Activated T-helper 17 cell treated with anti-CD3 and anti-CD28 coated beads, Interleukin-2, amount 50 U/mL, for 72 hours (primary cell): ENCODE measurements around the gene NKD2. TPM values are rescaled to one million over a fixed set of nuclear protein-coding genes. Genes with fewer than 3 reads are reported as not detected.
"Not testable (repeated sequence)": the region's sequence is repeated elsewhere in the genome, so short reads cannot be mapped to it uniquely, and the experiment has no call there.

Experiments
- ATAC-seq: fragments of 150-1000 bp; cut with Tn5 transposase; replicated peaks from 2 replicates; pipeline ENCODE4 v1.10.0; 2021; ENCODE audit warnings: mild to moderate bottlenecking, moderate library complexity
- H3K27ac Mint-ChIP-seq: one replicate; pipeline ENCODE4 v1.8.0; 2022; ENCODE audit warnings: mixed read lengths
- H3K27me3 Mint-ChIP-seq: one replicate; pipeline ENCODE4 v1.8.0; 2022; ENCODE audit warnings: mixed read lengths
- H3K36me3 Mint-ChIP-seq: one replicate; pipeline ENCODE4 v1.8.0; 2022; ENCODE audit warnings: low read depth, mild to moderate bottlenecking, mixed read lengths
- H3K4me1 Mint-ChIP-seq: one replicate; pipeline ENCODE4 v1.8.0; 2022; ENCODE audit warnings: mixed read lengths
- H3K4me3 Mint-ChIP-seq: one replicate; pipeline ENCODE4 v1.8.0; 2022; ENCODE audit warnings: mild to moderate bottlenecking, mixed read lengths
- H3K9me3 Mint-ChIP-seq: one replicate; pipeline ENCODE4 v1.8.0; 2022; ENCODE audit warnings: mixed read lengths
- total RNA-seq, 2 donors: library from RNA; stranded (reverse); gene quantifications; one replicate each; pipeline ENCODE4 v1.2.3, GENCODE V29; 2022

The NKD2 gene
- total RNA-seq, 2 donors from 2014 or later = 0.37 to 1.2 TPM

GRCh38 chr5:966941-967340 is 41.7 kb upstream of the NKD2 start:
- H3K27ac Mint-ChIP-seq = no peak overlapping the region
- H3K9me3 Mint-ChIP-seq = no peaks in the 10 kb centered on the region
- no peak for ATAC-seq
- no peak overlapping the region for H3K4me3 Mint-ChIP-seq
- peaks cover 20% of the 10 kb centered on the region for H3K4me1 Mint-ChIP-seq
- no peaks in the 10 kb centered on the region for H3K36me3 Mint-ChIP-seq
- peaks cover 52% of the 10 kb centered on the region for H3K27me3 Mint-ChIP-seq

GRCh38 chr5:968881-969280 is 39.7 kb upstream of the NKD2 start:
- Mint-ChIP-seq H3K27me3 (peaks cover 60% of the 10 kb centered on the region), H3K4me1 (peaks cover 13% of the 10 kb centered on the region), H3K36me3 (no peaks in the 10 kb centered on the region), H3K4me3 (no peak overlapping the region), H3K27ac (no peak overlapping the region), H3K9me3 (no peaks in the 10 kb centered on the region)
- no peak for ATAC-seq

- no peak for ATAC-seq
- H3K4me3 Mint-ChIP-seq = no peak overlapping the region
- H3K9me3 Mint-ChIP-seq = no peaks in the 10 kb centered on the region
- no peaks in the 10 kb centered on the region for H3K36me3 Mint-ChIP-seq
- H3K4me1 Mint-ChIP-seq = peaks cover 10% of the 10 kb centered on the region
- peaks cover 56% of the 10 kb centered on the region for H3K27me3 Mint-ChIP-seq
- H3K27ac Mint-ChIP-seq = no peak overlapping the region
Measured at GRCh38 chr5:969408-969839, 39.2 kb upstream of the NKD2 start.

DNA sequence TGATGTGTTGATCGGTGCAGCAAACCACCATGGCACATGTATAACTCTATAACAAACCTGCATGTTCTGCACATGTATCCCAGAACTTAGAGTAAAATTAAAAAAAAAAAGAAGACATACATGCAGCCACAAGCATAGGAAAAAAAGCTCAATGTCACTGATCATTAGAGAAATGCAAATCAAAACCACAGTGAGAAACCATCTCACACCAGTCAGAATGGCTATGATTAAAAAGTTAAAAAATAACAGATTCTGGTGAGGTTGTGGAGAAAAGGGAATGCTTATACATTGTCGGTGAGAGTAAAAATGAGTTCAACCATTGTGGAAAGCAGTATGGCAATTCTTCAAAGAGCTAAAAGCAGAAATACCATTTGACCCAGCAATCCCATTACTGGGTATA is 36.0 kb upstream of the NKD2 start:
- ATAC-seq, H3K4me1 Mint-ChIP-seq, H3K9me3 Mint-ChIP-seq, H3K27ac Mint-ChIP-seq, H3K36me3 Mint-ChIP-seq, H3K4me3 Mint-ChIP-seq: not testable (repeated sequence)
- H3K27me3 Mint-ChIP-seq = peaks cover 41% of the 10 kb centered on the region

DNA sequence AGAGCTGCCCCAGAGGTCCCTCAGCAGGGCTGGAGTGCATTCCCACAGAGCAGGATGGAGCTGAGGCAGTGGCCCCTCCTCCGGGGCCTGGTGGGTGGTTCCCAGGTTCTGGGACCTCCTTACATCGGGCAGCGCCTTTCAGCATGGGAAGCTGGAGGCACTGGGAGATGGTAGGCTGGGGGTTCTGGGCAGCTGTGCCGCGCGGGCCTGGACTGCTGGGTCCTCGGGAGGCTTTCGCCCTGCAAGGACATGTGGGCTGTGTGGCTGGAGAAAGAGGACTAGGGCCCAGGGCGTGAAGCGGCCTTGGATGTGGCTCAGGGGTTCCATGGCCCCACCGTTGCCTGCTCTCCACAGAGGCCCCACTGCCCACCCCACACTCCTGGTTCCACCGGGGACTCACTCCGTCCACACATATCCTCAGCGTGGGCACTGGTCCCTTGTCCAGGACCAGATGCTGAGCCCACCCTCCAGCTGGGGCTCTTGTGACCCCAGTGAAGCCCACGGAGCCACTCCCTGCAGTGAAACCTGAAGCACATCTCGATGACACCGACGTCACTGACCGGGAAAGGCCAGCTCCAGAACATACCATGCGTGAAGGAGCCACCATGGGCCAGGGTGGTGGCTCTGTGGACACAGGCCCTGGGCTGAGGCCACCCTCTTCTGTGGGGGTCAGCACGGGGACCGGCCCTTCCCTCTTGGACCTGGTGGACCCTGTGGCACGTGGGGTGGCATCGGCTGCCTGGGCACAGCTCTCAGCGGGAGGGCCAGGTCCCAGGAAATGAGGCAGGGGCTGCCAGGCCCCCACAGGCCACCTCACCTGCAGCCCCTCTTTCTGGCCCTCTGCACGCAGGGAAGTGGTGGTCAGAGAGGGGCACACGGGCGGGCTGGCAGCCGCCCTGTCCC is 31.5 kb upstream of the NKD2 start:
- no peak overlapping the region for H3K27ac Mint-ChIP-seq
- no peak for ATAC-seq
- peaks cover 19% of the 10 kb centered on the region for H3K27me3 Mint-ChIP-seq
- no peak overlapping the region for H3K4me3 Mint-ChIP-seq
- no peaks in the 10 kb centered on the region for H3K4me1 Mint-ChIP-seq
- H3K36me3 Mint-ChIP-seq = no peaks in the 10 kb centered on the region
- H3K9me3 Mint-ChIP-seq = no peaks in the 10 kb centered on the region

- Mint-ChIP-seq H3K4me1 (no peaks in the 10 kb centered on the region), H3K27me3 (peaks cover 13% of the 10 kb centered on the region), H3K9me3 (no peaks in the 10 kb centered on the region), H3K27ac (no peak overlapping the region), H3K36me3 (no peaks in the 10 kb centered on the region), H3K4me3 (no peak overlapping the region)
- ATAC-seq = no peak
Measured at GRCh38 chr5:978054-978453, 30.5 kb upstream of the NKD2 start.

- Mint-ChIP-seq H3K27ac (no peak overlapping the region), H3K27me3 (peaks cover 15% of the 10 kb centered on the region), H3K4me3 (no peak overlapping the region), H3K9me3 (peaks cover 4% of the 10 kb centered on the region), H3K36me3 (no peaks in the 10 kb centered on the region), H3K4me1 (peaks cover 4% of the 10 kb centered on the region)
- no peak for ATAC-seq
Measured at GRCh38 chr5:978693-979092, 29.9 kb upstream of the NKD2 start.

GRCh38 chr5:979100-979817 is 29.3 kb upstream of the NKD2 start:
- H3K27ac Mint-ChIP-seq = no peak overlapping the region
- H3K4me1 Mint-ChIP-seq = peaks cover 7% of the 10 kb centered on the region
- H3K4me3 Mint-ChIP-seq = no peak overlapping the region
- H3K36me3 Mint-ChIP-seq = no peaks in the 10 kb centered on the region
- peaks cover 4% of the 10 kb centered on the region for H3K9me3 Mint-ChIP-seq
- no peak for ATAC-seq
- H3K27me3 Mint-ChIP-seq = peaks cover 21% of the 10 kb centered on the region

DNA sequence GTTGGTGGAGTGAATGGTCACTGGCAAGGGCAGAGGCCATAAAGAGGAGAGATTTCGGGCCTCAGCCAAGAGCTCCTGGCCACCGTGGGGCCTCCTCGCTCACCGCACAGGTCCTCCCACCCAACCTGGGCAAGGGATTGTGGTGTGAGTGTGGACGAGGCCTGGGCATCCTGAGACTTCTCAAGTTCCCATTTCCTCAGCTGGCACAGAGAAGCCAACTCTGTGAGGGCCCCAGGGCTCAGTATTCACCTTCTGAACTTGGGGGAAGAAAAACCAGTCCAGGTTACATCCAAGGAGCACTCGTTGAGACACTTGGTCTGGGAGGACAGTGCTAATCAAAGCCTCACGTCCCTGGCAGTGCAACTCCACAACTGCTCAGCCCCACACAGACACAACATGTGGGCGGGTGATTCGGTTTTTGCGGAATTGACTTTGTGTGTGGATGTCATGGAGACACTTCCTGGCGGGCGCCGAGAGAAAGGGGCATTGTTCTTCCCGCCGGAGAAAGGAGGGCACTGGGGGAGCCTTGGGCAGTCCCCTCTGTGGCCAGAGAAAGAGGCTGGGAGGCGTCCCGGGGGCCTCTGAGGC is 28.5 kb upstream of the NKD2 start:
- Mint-ChIP-seq H3K4me3 (no peak overlapping the region), H3K36me3 (no peaks in the 10 kb centered on the region), H3K9me3 (peaks cover 8% of the 10 kb centered on the region), H3K27ac (no peak overlapping the region), H3K27me3 (peaks cover 28% of the 10 kb centered on the region), H3K4me1 (peaks cover 7% of the 10 kb centered on the region)
- no peak for ATAC-seq

GRCh38 chr5:980966-981365 is 27.6 kb upstream of the NKD2 start:
- Mint-ChIP-seq H3K27me3 (peaks cover 28% of the 10 kb centered on the region), H3K4me3 (no peak overlapping the region), H3K9me3 (peaks cover 8% of the 10 kb centered on the region), H3K36me3 (no peaks in the 10 kb centered on the region), H3K27ac (no peak overlapping the region), H3K4me1 (peaks cover 7% of the 10 kb centered on the region)
- ATAC-seq = no peak

- Mint-ChIP-seq H3K27me3 (peaks cover 33% of the 10 kb centered on the region), H3K9me3 (peaks cover 8% of the 10 kb centered on the region), H3K4me1 (peaks cover 7% of the 10 kb centered on the region), H3K36me3 (no peaks in the 10 kb centered on the region), H3K27ac (no peak overlapping the region), H3K4me3 (no peak overlapping the region)
- no peak for ATAC-seq
Measured at GRCh38 chr5:981456-981855, 27.1 kb upstream of the NKD2 start.

GRCh38 chr5:982377-983237 is 26.0 kb upstream of the NKD2 start:
- peaks cover 7% of the 10 kb centered on the region for H3K4me1 Mint-ChIP-seq
- H3K4me3 Mint-ChIP-seq = no peak overlapping the region
- H3K27ac Mint-ChIP-seq = no peak overlapping the region
- peaks cover 8% of the 10 kb centered on the region for H3K9me3 Mint-ChIP-seq
- no peak for ATAC-seq
- peaks cover 44% of the 10 kb centered on the region for H3K27me3 Mint-ChIP-seq
- H3K36me3 Mint-ChIP-seq = no peaks in the 10 kb centered on the region

DNA sequence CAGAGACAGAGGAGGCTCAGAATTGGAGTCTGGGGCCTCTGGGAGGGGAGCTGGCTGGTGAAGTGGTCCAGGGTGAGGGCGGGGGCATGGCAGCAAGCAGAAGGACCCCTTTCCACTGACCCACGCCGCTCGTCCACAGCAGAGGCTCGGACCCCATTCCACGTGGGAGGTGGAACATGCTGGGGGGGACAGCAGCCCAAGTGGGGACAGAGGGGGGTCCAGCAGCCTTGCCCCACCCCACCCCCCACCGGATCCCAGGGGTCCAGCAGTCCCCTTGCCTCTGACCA is 25.4 kb upstream of the NKD2 start:
- Mint-ChIP-seq H3K27me3 (peaks cover 47% of the 10 kb centered on the region), H3K4me3 (no peak overlapping the region), H3K36me3 (no peaks in the 10 kb centered on the region), H3K4me1 (peaks cover 7% of the 10 kb centered on the region), H3K27ac (no peak overlapping the region), H3K9me3 (peaks cover 8% of the 10 kb centered on the region)
- ATAC-seq = no peak

DNA sequence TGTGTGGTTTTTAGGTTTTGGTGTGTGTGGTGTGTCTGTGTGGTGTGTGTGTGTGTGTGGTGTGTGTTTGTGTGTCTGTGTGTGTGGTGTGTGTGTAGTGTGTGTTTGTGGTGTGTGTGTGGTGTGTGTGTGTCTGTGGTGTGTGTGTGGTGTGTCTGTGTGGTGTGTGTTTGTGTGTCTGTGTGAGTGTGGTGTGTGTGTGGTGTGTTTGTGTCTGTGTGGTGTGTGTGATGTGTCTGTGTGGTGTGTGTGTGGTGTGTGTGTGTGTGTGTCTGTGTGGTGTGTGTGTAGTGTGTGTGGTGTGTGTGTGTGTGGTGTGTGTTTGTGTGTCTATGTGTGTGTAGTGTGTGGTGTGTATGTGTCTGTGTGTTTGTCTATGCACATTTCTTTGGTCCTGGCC is 25.0 kb upstream of the NKD2 start:
- Mint-ChIP-seq H3K27ac (no peak overlapping the region), H3K4me3 (no peak overlapping the region), H3K9me3 (peaks cover 8% of the 10 kb centered on the region), H3K27me3 (peaks cover 46% of the 10 kb centered on the region), H3K36me3 (no peaks in the 10 kb centered on the region), H3K4me1 (peaks cover 7% of the 10 kb centered on the region)
- no peak for ATAC-seq
